HepG2 (cell line): Measurements from ENCODE around the gene OSGIN1. TPM values are rescaled to one million over a fixed set of nuclear protein-coding genes. Genes with fewer than 3 reads are reported as not detected.

Experiments used
- ATAC-seq: fragments of 200-7000 bp; cut with Tn5 transposase; 3 replicates; pipeline ENCODE4 v1.9.1; 2020; ENCODE audit warnings: mild to moderate bottlenecking, moderate library complexity
- BruUV-seq: library from RNA; stranded (reverse); fragments of 400-500 nt; replicated peaks from 2 replicates; lab custom pipeline; 2021; lab: Mats Ljungman, UMichigan
- CTCF ChIA-PET: fragments of 300-600 bp; formaldehyde crosslinking; extraction: SDS; loops from one replicate; lab custom pipeline; 2021; ENCODE audit warnings: low total read pairs, inconsistent platforms, low intra/inter-chr PET ratio; lab: Yijun Ruan, JAX
- POLR2A ChIA-PET: fragments of 350-600 bp; sonication (Branson Sonifier 250); formaldehyde crosslinking; loops from one replicate; lab custom pipeline; 2020; ENCODE audit warnings: antibody characterized with exemption, inconsistent platforms; lab: Yijun Ruan, JAX
- DNase-seq: peaks from one replicate; pipeline ENCODE4 v3.0.0-alpha.2; 2015; ENCODE audit warnings: low spot score
- FAIRE-seq: peaks from 3 replicates; lab custom pipeline; 2011; peaks lifted over from hg19 to GRCh38; lab: Jason Lieb, UNC
- H2AFZ ChIP-seq: one replicate; pipeline ENCODE4 v1.6.1; 2011; ENCODE audit warnings: low read length, inconsistent platforms
- H3K27ac ChIP-seq: fragments of 300-600 bp; 3 replicates; pipeline ENCODE4 v1.8.0; 2011; ENCODE audit warnings: mixed run types, mild to moderate bottlenecking, mixed read lengths, low read length, inconsistent platforms; ENCODE audit not compliant: insufficient read depth; ENCODE audit errors: extremely low read length
- H3K27me3 ChIP-seq, 2 experiments: fragments of 200-600 bp in 1 of 2; 2 replicates in 1 of 2; 3 replicates in 1 of 2; pipeline versions ENCODE4 v1.6.0 to v1.8.0; 2011; ENCODE audit warnings: low read length in 2 of 2, mild to moderate bottlenecking in 2 of 2, moderate library complexity in 2 of 2, inconsistent platforms in 1 of 2; ENCODE audit not compliant: insufficient read depth in 2 of 2, control insufficient read depth in 1 of 2
- H3K36me3 ChIP-seq, 2 experiments: fragments of 200-600 bp in 1 of 2; replicated peaks in 1 of 2; 2 replicates in 1 of 2; 3 replicates in 1 of 2; pipeline versions ENCODE4 v1.5.1 to v1.8.0; 2011; ENCODE audit warnings: low read length in 2 of 2, inconsistent platforms in 1 of 2; ENCODE audit not compliant: insufficient read depth in 2 of 2, control insufficient read depth in 1 of 2
- H3K4me1 ChIP-seq: 2 replicates; pipeline ENCODE4 v1.5.1; 2012; ENCODE audit warnings: low read length, inconsistent platforms; ENCODE audit not compliant: insufficient read depth
- H3K4me2 ChIP-seq: 2 replicates; pipeline ENCODE4 v1.6.0; 2011; ENCODE audit warnings: low read depth, low read length, inconsistent platforms
- H3K4me3 ChIP-seq, 3 experiments: fragments of 200-600 bp in 1 of 3; sonication (generic), shearing (Covaris generic) in 1 of 3; replicated peaks in 1 of 3; 2 replicates each; pipeline ENCODE4 v1.5.1; 2011 to 2016; ENCODE audit warnings: low read length in 3 of 3, inconsistent platforms in 2 of 3, low read depth in 2 of 3, mild to moderate bottlenecking in 2 of 3, control low read depth in 1 of 3, mixed read lengths in 1 of 3; ENCODE audit not compliant: insufficient read depth in 1 of 3
- H3K79me2 ChIP-seq: one replicate; pipeline ENCODE4 v1.6.1; 2011; ENCODE audit warnings: low read length, inconsistent platforms; ENCODE audit not compliant: insufficient read depth
- H3K9ac ChIP-seq: 2 replicates; pipeline ENCODE4 v1.6.0; 2011; ENCODE audit warnings: mild to moderate bottlenecking, low read depth, low read length, inconsistent platforms; ENCODE audit not compliant: insufficient read depth
- H3K9me3 ChIP-seq: 2 replicates; pipeline ENCODE4 v1.5.1; 2012; ENCODE audit warnings: mild to moderate bottlenecking, low read length
- H4K20me1 ChIP-seq: 2 replicates; pipeline ENCODE4 v1.6.0; 2011; ENCODE audit warnings: inconsistent platforms, mild to moderate bottlenecking, low read length, moderate library complexity; ENCODE audit not compliant: insufficient read depth
- BHLHE40 ChIP-seq: IDR thresholded peaks from 2 replicates; pipeline ENCODE4 v1.6.1; 2011; ENCODE audit warnings: low read length, improper control_type of control experiment
- CHD4 ChIP-seq: fragments of 200-600 bp; sonication (generic); IDR thresholded peaks from 2 replicates; pipeline ENCODE4 v1.7.0; 2017; ENCODE audit warnings: mild to moderate bottlenecking, low read length, borderline replicate concordance
- NFKB2 ChIP-seq: sonication (generic); formaldehyde crosslinking; IDR thresholded peaks from 2 replicates; pipeline ENCODE4 v1.4.0; 2020; ENCODE audit warnings: missing genetic modification reagents, borderline replicate concordance
- NR1H2 ChIP-seq: sonication (generic); formaldehyde crosslinking; IDR thresholded peaks from 2 replicates; pipeline ENCODE4 v1.8.1; 2022; ENCODE audit warnings: low read depth, missing genetic modification reagents, borderline replicate concordance
- SIN3A ChIP-seq: IDR thresholded peaks from 2 replicates; pipeline ENCODE4 v1.6.1; 2011; ENCODE audit warnings: low read depth, mild to moderate bottlenecking, control low read depth, low read length, borderline replicate concordance
- ZFY ChIP-seq: sonication (generic); formaldehyde crosslinking; IDR thresholded peaks from 2 replicates; pipeline ENCODE4 v1.4.0; 2020; ENCODE audit warnings: missing genetic modification reagents
- ZMYM3 ChIP-seq: sonication (generic); formaldehyde crosslinking; IDR thresholded peaks from 2 replicates; pipeline ENCODE4 v1.5.1; 2020; ENCODE audit warnings: mild to moderate bottlenecking, missing genetic modification reagents
- ZNF3 ChIP-seq: IDR thresholded peaks from 2 replicates; pipeline ENCODE4 v1.7.0; 2017; ENCODE audit warnings: inconsistent platforms
- ZNF629 ChIP-seq: sonication (generic); formaldehyde crosslinking; conservative IDR thresholded peaks from 2 replicates; pipeline ENCODE4 v1.5.0; 2020; ENCODE audit warnings: missing genetic modification reagents
- ZNF816 ChIP-seq: sonication (generic); formaldehyde crosslinking; IDR thresholded peaks from 2 replicates; pipeline ENCODE4 v1.8.0; 2022; ENCODE audit warnings: missing genetic modification reagents, mild to moderate bottlenecking, borderline replicate concordance
- WGBS: methylation state at CpG from one replicate; pipeline ENCODE4 v1.1.6; 2017; ENCODE audit warnings: low lambda C conversion rate; 5-methylcytosine and 5-hydroxymethylcytosine counted together
- in situ Hi-C: cut with HindIII; loops from 2 replicates; pipeline ENCODE4 v1.10.0; 2017; ENCODE audit warnings: low pct_unique_long_range_greater_than_20kb; ENCODE audit not compliant: extremely low pct_ligation_motif_present
- intact Hi-C: fragments of 100-400 bp; cut with micrococcal nuclease; formaldehyde crosslinking; loops from one replicate; pipeline ENCODE4 v1.10.0; 2022; ENCODE audit not compliant: unreplicated experiment
- polyA plus RNA-seq, 8 experiments: library from polyadenylated mRNA; depleted of rRNA in 3 of 8; stranded (reverse) in 7 of 8; unstranded in 1 of 8; fragments of >200 nt; fragmentation: Illumina TruSeq in 4 of 8; extraction: Trizol in 4 of 8; gene quantifications; 2 replicates each; pipeline versions ENCODE4 v1.2.1 to v1.2.3, GENCODE V29; 2011 to 2016; ENCODE audit warnings: low read depth in 4 of 8, missing spikeins in 1 of 8, mixed read lengths in 1 of 8; ENCODE audit not compliant: insufficient read depth in 1 of 8
- total RNA-seq, 5 experiments: library from RNA; depleted of rRNA; stranded (reverse); fragments of >200 nt; fragmentation: Illumina TruSeq; extraction: Trizol; gene quantifications; 2 replicates each; pipeline ENCODE4 v1.2.3, GENCODE V29; 2016; ENCODE audit warnings: low read depth in 1 of 5
- TF ChIP-seq, protein P1 (sequence below): sonication (generic); formaldehyde crosslinking; IDR thresholded peaks from 2 replicates; pipeline ENCODE4 v1.8.0; 2022; ENCODE audit warnings: missing genetic modification reagents, low read depth, mild to moderate bottlenecking, borderline replicate concordance
- TF ChIP-seq, protein P2 (sequence below), 2 experiments: sonication (generic) in 1 of 2; formaldehyde crosslinking in 1 of 2; IDR thresholded peaks; 2 replicates each; pipeline versions ENCODE4 v1.5.1 to v1.6.1; 2011 to 2020; ENCODE audit warnings: borderline replicate concordance in 1 of 2, low read depth in 1 of 2, low read length in 1 of 2, mild to moderate bottlenecking in 1 of 2, missing genetic modification reagents in 1 of 2, moderate library complexity in 1 of 2
- TF ChIP-seq, protein P3 (sequence below): fragments of 450-650 bp; IDR thresholded peaks from 2 replicates; pipeline ENCODE4 v1.6.1; 2016

Gene OSGIN1
- total and polyA plus RNA-seq, 2 of the 13 experiments (the other 11 are each of a cell fraction or from before 2014, with no cell fraction given): 20.5 to 27.1 TPM

DNA sequence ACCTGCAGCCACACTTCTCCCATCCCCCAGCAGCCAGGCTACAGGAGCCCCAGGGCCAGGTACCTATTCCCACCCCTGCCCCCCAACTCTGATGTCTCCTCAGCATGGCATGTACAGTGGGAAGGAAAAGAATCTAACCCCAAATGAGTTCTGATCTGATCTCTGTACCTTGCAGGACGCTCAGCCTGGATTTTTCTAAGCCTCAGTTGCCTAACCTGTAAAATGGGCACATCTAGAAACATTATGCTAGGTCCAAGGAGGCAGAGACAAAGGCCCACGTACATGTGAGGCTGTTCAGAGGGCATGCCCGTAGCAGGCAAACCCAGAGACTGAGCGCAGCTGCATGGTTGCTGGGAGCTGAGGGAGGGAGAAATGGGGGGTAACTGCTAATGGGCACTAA is 54.5 kb downstream of the OSGIN1 start:
- in situ Hi-C loops: no loop called here
- ChIA-PET POLR2A (interaction anchor here (0.6 kb wide), 1 partner anchor 36 kb away, joined by 3 read pairs; no protein-coding TSS in a partner anchor), CTCF (no interaction called here)
- Histone ChIP-seq H3K9ac (no peak overlapping the region), H3K79me2 (no peaks in the 10 kb centered on the region), H3K9me3 (peaks cover 5% of the 10 kb centered on the region), H3K36me3 (no peaks in the 10 kb centered on the region), H3K4me2 (no peak overlapping the region), H2AFZ (no peak overlapping the region), H3K4me3 (no peak overlapping the region), H3K27me3 (peaks cover 4 to 44% of the 10 kb centered on the region in 2 experiments; a peak in 4 of 5 replicates), H3K4me1 (no peaks in the 10 kb centered on the region), H4K20me1 (no peaks in the 10 kb centered on the region), H3K27ac (no peak overlapping the region)
- DNase-seq (no peak), FAIRE-seq (no peak), ATAC-seq (no peak)
- no TSS peak for BruUV-seq
- intact Hi-C loops: no loop called here
- WGBS: 31% methylated on average over 4 of the region's 4 CpGs
- TF ChIP-seq ZMYM3 (CRISPR knock-in tag) (peak; percentile 74), ZNF629 (CRISPR knock-in tag) (peak; percentile 92), CHD4 (0 out of 2 replicates have a peak, but pooled peaks have one; percentile 52), NFKB2 (CRISPR knock-in tag) (no peak)
- TF ChIP-seq, protein P1, sequence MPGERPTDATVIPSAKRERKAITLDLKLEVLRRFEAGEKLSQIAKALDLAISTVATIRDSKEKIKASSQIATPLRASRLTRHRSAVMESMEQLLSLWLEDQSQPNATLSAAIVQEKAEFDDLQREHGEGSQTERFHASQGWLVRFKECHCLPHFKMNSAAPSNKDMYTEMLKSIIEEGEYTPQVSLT (CRISPR knock-in tag): no peak

DNA sequence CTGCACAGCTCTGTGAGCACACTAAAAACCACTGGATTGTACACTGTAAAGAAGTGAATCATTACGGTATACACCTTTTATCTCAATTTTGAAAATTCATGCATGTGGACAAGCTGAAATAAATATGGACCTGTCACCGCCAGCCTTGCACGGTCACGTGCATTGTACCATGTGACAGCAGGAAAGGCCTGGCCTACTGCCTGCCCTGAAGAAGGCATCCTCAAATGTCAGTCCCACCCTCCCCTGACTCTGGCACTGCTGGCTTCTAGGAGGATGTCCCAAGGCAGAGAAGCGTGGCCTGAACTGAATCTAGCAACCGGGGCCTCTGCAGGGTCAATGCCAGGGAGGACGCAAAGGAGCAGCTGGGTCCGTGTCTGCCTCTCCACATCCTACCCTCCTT is 54.9 kb downstream of the OSGIN1 start:
- 48% methylated on average over 8 of the region's 8 CpGs for WGBS
- no peak overlapping the region for H3K27ac ChIP-seq

More for the DNA sequence above, 54.9 kb downstream of the OSGIN1 start:
- TF ChIP-seq CHD4 (no peak), BHLHE40 (0 out of 2 replicates have a peak, but pooled peaks have one; percentile 22), ZFY (CRISPR knock-in tag) (no peak), SIN3A (no peak), ZNF816 (CRISPR knock-in tag) (no peak), NR1H2 (no peak), ZMYM3 (CRISPR knock-in tag) (no peak), ZNF3 (no peak)
- TF ChIP-seq, protein P2, sequence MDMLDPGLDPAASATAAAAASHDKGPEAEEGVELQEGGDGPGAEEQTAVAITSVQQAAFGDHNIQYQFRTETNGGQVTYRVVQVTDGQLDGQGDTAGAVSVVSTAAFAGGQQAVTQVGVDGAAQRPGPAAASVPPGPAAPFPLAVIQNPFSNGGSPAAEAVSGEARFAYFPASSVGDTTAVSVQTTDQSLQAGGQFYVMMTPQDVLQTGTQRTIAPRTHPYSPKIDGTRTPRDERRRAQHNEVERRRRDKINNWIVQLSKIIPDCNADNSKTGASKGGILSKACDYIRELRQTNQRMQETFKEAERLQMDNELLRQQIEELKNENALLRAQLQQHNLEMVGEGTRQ (IDR thresholded peaks at IDR 0.05; ENCODE audit: low read depth, low read length): peak; percentile 52; the same call in 1 of the 2 replicates
- TF ChIP-seq, protein P2 (CRISPR knock-in tag; IDR thresholded peaks at IDR 0.05; ENCODE audit: borderline replicate concordance): no peak; the same call in 1 of the 2 replicates
- TF ChIP-seq, protein P3, sequence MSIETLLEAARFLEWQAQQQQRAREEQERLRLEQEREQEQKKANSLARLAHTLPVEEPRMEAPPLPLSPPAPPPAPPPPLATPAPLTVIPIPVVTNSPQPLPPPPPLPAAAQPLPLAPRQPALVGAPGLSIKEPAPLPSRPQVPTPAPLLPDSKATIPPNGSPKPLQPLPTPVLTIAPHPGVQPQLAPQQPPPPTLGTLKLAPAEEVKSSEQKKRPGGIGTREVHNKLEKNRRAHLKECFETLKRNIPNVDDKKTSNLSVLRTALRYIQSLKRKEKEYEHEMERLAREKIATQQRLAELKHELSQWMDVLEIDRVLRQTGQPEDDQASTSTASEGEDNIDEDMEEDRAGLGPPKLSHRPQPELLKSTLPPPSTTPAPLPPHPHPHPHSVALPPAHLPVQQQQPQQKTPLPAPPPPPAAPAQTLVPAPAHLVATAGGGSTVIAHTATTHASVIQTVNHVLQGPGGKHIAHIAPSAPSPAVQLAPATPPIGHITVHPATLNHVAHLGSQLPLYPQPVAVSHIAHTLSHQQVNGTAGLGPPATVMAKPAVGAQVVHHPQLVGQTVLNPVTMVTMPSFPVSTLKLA: peak; percentile 23; the same call in 1 of the 2 replicates
- TF ChIP-seq, all 625 proteins: peak for 3
- ATAC-seq (no peak), FAIRE-seq (no peak), DNase-seq (no peak)
- no TSS peak for BruUV-seq
- ChIA-PET CTCF (no interaction called here), POLR2A (no interaction called here)
- Histone ChIP-seq H3K36me3 (no peaks in the 10 kb centered on the region), H3K9ac (no peak overlapping the region), H3K79me2 (no peaks in the 10 kb centered on the region), H3K27me3 (peaks cover 4 to 41% of the 10 kb centered on the region in 2 experiments; a peak in 4 of 5 replicates), H3K4me3 (no peak overlapping the region), H2AFZ (no peak overlapping the region), H3K9me3 (peaks cover 5% of the 10 kb centered on the region), H3K4me2 (no peak overlapping the region), H3K4me1 (no peaks in the 10 kb centered on the region), H4K20me1 (no peaks in the 10 kb centered on the region)
- in situ Hi-C loops (no loop called here), intact Hi-C loops (no loop called here)
